ENCODE results near the gene OXER1. TPM values are rescaled to one million over a fixed set of nuclear protein-coding genes. Genes with fewer than 3 reads are reported as not detected.
A peak's percentile ranks its signal among the peaks of the same experiment; 100 is the strongest.

The OXER1 gene
- total RNA-seq, 2 experiments from 2014 or later, result 0.40 TPM; not detected in 1

DNA sequence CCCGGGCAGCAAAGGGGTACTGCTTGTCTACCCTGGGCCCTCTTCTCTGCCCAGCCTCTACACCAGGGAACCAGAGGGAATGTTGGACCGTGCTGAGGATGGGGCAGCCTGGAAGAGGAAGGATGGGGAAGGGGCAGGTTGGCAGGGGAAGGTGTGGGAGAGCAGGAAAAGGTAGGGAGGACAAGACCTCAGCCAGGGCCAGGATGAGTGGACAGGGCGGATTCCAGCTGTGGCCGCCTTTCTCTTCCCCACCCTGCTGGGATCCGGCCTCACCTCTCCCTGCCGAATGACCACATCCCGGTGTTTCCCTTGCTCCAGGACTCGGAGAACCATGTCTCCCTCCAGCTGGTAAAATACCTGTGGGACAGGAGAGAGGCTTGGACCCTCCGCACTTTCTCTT, 19.6 kb upstream of the OXER1 start:
- ChIA-PET CTCF (no interaction called here), POLR2A (no interaction called here)
- peaks cover 5% of the 10 kb centered on the region for H3K36me3 Mint-ChIP-seq (ENCODE audit: low read depth)
- intact Hi-C loops (cut with micrococcal nuclease), result no loop called here
- ATAC-seq, result no peak
- H3K4me3 Mint-ChIP-seq, result no peak overlapping the region
- no peak overlapping the region for H3K27ac Mint-ChIP-seq
- H3K9me3 Mint-ChIP-seq, result peaks cover 4% of the 10 kb centered on the region
- H3K27me3 Mint-ChIP-seq, result peaks cover 4% of the 10 kb centered on the region
- no peak for TF ChIP-seq CTCF (IDR thresholded peaks at IDR 0.05)
- no peak for DNase-seq
- peaks cover 9% of the 10 kb centered on the region for H3K4me1 Mint-ChIP-seq (ENCODE audit: low read depth)

- ATAC-seq (no peak), DNase-seq (no peak)
- TF ChIP-seq CTCF (IDR thresholded peaks at IDR 0.05), result no peak
- intact Hi-C loops (cut with micrococcal nuclease), result no loop called here
- peaks cover 7% of the 10 kb centered on the region for H3K9me3 Mint-ChIP-seq
- peaks cover 10% of the 10 kb centered on the region for H3K36me3 Mint-ChIP-seq (ENCODE audit: low read depth)
- peaks cover 3% of the 10 kb centered on the region for H3K4me1 Mint-ChIP-seq (ENCODE audit: low read depth)
- H3K27ac Mint-ChIP-seq, result no peak overlapping the region
- no peaks in the 10 kb centered on the region for H3K27me3 Mint-ChIP-seq
- ChIA-PET POLR2A (no interaction called here), CTCF (interaction anchor here (0.6 kb wide), 1 partner anchor 11 kb away, joined by 3 read pairs; no protein-coding TSS in a partner anchor)
- H3K4me3 Mint-ChIP-seq, result no peak overlapping the region
These were observed 17.2 kb upstream of the OXER1 start for GRCh38 chr2:42781181-42781580.

- ChIA-PET CTCF (no interaction called here), POLR2A (no interaction called here)
- DNase-seq (no peak), ATAC-seq (no peak)
- intact Hi-C loops (cut with micrococcal nuclease), result no loop called here
- no peaks in the 10 kb centered on the region for H3K27me3 Mint-ChIP-seq
- H3K4me3 Mint-ChIP-seq, result no peak overlapping the region
- H3K9me3 Mint-ChIP-seq, result peaks cover 7% of the 10 kb centered on the region
- H3K36me3 Mint-ChIP-seq (ENCODE audit: low read depth), result peaks cover 10% of the 10 kb centered on the region
- H3K27ac Mint-ChIP-seq, result no peak overlapping the region
- peaks cover 14% of the 10 kb centered on the region for H3K4me1 Mint-ChIP-seq (ENCODE audit: low read depth)
- TF ChIP-seq CTCF (IDR thresholded peaks at IDR 0.05), result no peak
These were observed 14.2 kb upstream of the OXER1 start for GRCh38 chr2:42777883-42778805.

DNA sequence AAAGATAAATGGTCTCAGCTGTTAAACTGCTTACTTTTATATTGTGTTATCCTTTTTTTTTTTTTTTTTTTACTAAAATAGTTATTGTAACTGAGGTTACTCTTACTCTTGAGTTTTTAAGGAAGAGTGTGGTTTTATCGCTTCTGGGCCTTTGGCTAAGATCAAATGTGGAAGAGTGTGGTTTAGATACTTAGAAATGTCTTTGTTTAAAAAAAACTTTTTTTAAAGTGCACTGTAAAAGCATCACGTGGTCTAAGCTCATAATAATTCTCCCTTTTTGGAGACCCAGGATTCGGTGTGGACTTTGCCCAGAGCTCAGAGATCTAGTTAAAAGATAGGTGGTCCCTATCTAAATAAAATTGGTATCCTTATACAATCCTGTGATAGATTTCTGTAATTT, 11.9 kb upstream of the OXER1 start:
- TF ChIP-seq CTCF (IDR thresholded peaks at IDR 0.05), result no peak
- Mint-ChIP-seq H3K4me3 (no peak overlapping the region), H3K27ac (no peak overlapping the region), H3K4me1 (ENCODE audit: low read depth) (peaks cover 14% of the 10 kb centered on the region), H3K9me3 (peaks cover 4% of the 10 kb centered on the region), H3K36me3 (ENCODE audit: low read depth) (peaks cover 6% of the 10 kb centered on the region), H3K27me3 (no peaks in the 10 kb centered on the region)
- DNase-seq (no peak), ATAC-seq (no peak)
- CTCF ChIA-PET, result no interaction called here
- intact Hi-C loops (cut with micrococcal nuclease), result no loop called here
- POLR2A ChIA-PET, result no interaction called here

GRCh38 chr2:42775186-42775585, 11.3 kb upstream of the OXER1 start:
- no peak for TF ChIP-seq CTCF (IDR thresholded peaks at IDR 0.05)
- POLR2A ChIA-PET, result interaction anchor here (0.6 to 1.2 kb wide), 2 partner anchors 35 to 99 kb away, joined by 3 read pairs; no protein-coding TSS in a partner anchor
- Mint-ChIP-seq H3K27me3 (no peaks in the 10 kb centered on the region), H3K4me3 (no peak overlapping the region), H3K9me3 (peaks cover 4% of the 10 kb centered on the region), H3K4me1 (ENCODE audit: low read depth) (peaks cover 14% of the 10 kb centered on the region), H3K36me3 (ENCODE audit: low read depth) (peaks cover 5% of the 10 kb centered on the region), H3K27ac (peak overlapping the region; percentile 12)
- CTCF ChIA-PET, result no interaction called here
- DNase-seq (no peak), ATAC-seq (no peak)
- intact Hi-C loops (cut with micrococcal nuclease), result no loop called here
